HG02840 (cell line): Measurements from ENCODE around the gene GRM8.
A peak's percentile ranks its signal among the peaks of the same experiment; 100 is the strongest.

Experiments used
- ATAC-seq: cut with Tn5 transposase; IDR thresholded peaks from one replicate; pipeline ENCODE4 v1.9.1; 2021; ENCODE audit warnings: mild to moderate bottlenecking, moderate library complexity, moderate number of reproducible peaks; ENCODE audit not compliant: unreplicated experiment, low FRiP score

GRM8 gene

DNA sequence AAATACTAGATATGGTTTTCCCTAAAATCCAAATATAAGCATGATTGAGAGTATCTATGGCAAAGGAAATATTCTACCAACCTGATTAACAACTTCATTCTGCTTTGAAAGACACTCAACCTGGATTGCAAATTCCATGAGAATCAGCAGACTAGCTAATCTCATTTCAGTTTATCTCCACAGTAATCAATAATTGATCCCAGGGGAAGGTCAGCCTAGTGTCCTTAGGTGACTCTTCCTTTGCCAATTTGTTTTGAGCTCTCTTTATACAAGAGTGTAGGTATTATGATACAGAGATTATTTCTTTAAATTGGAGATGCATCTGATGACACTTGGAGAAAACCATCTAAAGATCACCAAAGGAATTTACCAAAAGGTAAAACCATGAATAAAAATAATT, 100.3 kb downstream of the GRM8 start:
- ATAC-seq: no peak

- ATAC-seq: no peak
Measured at GRCh38 chr7:127151379-127151778, 101.4 kb downstream of the GRM8 start.

- no peak for ATAC-seq
Measured at GRCh38 chr7:127150543-127150942, 102.2 kb downstream of the GRM8 start.

- ATAC-seq: no peak
Measured at GRCh38 chr7:127146746-127147536, 105.8 kb downstream of the GRM8 start.

DNA sequence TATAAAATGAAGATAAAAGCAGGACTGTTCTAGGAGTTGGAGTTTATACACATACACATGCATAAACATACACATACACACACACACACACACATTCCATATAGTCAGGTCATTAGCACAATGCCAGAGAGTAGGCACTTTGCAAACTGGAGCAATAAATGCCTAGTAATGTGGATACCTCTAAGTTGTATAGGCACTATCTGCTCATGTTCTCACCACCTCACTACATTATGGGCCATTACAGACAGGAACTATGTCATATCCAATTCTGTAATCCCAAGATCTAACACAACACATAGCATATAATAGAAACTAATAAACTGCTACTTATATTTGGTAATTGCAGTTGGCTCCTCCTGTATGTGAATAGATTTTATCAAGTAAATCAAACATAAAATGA, 115.6 kb downstream of the GRM8 start:
- ATAC-seq: no peak

DNA sequence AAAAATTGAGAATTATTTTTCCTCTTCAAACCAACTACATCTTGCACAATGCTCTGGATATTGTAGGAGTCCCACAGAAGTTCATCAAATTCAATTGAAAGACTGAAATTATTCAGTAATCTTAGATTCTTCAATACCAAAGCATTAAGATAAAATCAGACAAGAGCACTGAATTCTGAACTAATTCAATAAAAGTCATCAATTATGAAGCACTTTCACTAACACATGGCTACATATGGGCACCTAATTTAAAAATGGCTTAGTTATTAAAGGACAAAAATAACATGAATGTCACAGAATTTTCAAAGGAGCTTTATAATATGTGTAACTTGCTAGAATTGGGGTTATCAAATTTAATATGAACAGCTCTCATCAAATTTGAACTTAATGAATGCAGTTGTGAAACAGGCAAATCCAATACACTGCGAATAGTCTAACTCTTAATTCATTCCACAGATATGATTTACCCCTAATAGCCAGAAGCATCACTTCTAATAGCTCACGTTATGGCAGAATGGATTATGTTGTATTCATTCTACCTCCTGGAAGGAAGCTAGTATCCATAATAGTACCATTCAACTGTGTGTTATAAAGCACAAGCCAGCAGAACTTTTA, 116.8 kb downstream of the GRM8 start:
- no peak for ATAC-seq

- ATAC-seq: no peak
Measured at GRCh38 chr7:127123220-127123619, 129.5 kb downstream of the GRM8 start.

GRCh38 chr7:127119517-127119916, 133.2 kb downstream of the GRM8 start:
- ATAC-seq: no peak

DNA sequence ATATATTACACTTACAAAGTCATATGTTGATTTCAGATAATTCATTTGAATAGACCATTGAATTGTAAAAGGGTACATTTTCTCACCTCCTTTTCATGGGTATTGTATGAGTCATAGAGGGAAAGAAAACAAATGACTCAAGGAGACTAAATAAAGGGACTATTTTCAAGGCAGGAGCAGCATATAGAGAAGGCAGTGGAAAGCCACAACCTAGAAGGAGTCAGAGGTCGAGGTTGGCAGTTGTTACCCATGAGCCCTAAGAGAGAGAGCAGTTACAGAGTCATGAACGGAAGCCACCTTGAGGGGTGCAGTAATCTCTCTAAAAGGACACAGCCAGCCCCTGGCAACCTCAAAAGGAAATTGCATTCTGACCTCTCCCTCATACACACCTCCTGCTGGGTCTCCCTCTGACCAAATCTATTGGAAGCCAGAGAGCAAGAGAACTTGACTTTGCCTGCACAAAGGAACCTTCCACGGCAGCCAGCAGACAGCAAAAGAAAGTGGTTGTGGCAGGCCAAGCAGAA, 137.9 kb downstream of the GRM8 start:
- ATAC-seq: no peak

DNA sequence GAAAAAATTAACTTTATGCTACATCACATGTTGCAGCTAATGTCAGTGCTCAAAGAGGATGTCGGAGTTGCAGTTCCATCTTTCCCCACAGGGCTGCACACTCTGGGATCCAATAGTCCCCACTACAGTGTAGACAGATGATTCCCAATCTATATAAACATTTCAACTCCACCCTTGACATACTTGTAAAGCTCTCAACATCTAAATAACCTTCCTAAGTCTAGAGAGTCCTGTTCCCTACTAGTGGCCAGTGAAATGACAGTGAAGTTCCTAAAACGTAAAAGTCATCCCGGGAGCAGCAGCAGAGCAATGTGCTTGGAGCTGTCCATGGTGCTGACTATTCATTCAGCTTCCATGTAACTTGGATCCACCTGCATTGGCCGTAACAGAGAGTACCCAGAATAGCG, 145.1 kb downstream of the GRM8 start:
- ATAC-seq: peak; percentile 62

DNA sequence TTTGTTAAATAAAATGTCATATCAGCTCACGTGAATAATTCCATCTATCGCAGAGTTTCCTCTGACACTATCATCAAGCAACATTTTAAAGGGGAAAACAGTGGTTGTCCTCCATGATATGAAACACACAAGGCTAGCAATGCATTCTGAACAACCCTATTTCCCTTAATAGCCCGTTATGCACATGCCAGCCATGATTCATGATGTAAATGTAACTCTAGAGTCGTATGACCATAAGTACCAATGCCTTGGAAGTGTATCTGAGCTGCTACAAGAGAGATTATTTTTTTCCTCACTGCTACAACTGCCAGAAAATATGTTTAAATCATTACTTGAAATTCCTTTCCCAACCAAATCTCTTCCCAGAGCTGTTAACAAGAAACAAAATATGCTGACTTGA, 159.4 kb downstream of the GRM8 start:
- ATAC-seq: no peak

GRCh38 chr7:127091620-127092019, 161.1 kb downstream of the GRM8 start:
- no peak for ATAC-seq

GRCh38 chr7:127089146-127089545, 163.6 kb downstream of the GRM8 start:
- ATAC-seq: no peak

DNA sequence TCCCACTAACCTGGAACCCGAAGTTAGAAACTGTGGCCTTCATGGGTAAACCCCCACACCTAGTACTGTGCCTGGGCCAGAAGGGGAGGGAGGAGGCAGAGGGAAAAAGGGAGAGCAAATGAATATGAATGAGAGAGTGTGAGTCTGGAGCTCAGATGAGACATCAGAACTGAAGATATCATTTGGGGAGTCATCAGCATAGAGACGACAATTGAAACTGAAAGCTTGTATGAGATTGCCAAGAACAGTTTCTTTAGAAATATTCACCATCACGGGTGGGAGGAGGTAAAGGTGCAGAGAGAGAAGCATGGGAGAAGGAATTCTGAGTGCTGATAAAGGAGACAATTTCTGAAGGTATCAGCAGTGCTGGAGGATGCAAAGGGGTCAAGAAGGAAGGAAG, 171.2 kb downstream of the GRM8 start:
- ATAC-seq: no peak

DNA sequence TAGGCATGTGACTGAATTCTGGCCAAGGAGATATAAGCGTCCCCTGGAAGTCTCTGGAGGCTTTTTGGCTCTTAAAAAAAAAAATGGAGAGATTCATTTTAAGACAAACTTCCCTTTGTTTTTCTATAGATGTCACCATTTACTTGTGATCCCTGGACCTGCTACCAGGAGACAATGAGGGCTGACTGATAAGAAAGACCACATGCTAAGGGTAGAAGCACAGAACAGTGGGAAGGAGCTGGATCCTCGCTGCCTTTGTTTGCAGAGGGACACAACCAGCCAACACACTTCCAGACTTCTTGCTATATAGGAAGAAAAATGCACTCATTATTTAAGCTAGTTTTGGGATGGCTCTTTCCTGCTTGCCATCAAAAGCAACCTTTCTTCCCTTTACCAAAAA, 172.2 kb downstream of the GRM8 start:
- ATAC-seq: no peak

DNA sequence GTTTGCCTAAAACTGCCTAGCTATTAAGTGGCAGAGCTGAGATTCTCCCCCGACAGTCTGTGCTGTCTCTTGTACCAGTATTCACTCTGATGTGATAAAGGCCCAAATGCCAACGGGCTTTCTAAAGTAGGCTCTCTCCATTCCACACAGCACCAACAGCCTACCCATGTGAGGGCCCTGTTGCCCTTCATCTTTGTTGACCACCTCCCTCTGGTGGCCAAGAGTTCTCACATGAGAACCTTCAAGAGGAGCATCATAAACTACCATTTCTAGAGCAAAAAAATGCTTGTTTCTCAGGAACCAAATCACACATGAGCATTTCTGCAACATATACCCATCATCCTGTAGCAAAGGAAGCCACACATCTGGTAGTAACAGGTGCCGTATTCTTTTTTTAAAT, 185.8 kb downstream of the GRM8 start:
- ATAC-seq: no peak

DNA sequence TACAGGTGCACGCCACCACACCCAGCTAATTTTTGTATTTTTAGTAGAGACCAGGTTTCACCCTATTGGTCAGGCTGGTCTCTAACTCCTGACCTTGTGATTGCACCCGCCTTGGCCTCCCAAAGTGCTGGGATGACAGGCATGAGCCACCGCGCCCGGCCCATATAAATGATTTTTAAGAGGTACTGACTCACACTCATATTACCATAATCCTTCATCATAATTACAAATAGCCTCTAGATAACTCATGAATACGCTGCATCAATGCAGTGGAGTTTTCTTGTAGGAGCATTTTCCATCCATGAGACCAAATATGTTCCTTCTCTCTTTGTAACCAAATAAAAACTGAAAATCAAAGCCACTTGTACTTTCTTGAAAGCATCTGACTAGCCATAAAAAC, 193.3 kb downstream of the GRM8 start:
- ATAC-seq: no peak

GRCh38 chr7:127057918-127058317, 194.8 kb downstream of the GRM8 start:
- no peak for ATAC-seq

DNA sequence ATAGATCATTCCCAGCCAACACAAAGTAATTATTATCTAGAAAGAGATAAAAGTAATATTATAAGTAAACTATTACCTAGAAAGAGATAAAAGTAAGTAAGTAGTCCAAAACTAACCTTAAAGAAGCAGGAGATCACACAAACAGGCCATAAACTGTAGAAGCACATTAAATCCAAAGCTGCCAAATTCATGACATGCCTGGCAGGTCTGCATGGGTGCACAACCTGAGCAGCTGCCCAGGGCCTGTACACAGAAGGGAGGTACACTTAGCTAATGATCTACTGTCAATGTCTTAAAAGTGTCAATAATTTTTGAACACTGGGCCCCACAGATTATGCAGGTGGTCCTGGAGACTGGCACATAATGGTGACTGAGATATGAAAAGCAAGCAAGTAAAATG, 196.5 kb downstream of the GRM8 start:
- no peak for ATAC-seq

DNA sequence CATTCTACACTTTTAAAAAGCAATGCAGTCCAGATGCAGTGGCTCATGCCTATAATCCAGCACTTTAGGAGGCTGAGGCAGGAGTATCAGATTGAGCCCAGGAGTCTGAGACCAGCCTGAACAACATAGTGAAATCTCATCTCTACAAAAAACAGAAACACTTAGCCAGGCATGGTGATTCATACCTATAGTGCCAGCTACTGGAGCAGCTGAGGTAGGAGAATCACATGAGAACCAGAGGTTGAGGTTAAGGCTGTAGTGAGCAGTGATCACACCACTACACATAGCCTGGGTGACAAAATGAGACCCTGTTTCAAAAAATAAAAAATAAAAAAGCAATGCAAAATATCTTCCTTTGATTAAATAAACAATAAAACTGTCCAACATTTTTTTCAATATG, 205.2 kb downstream of the GRM8 start:
- no peak for ATAC-seq

DNA sequence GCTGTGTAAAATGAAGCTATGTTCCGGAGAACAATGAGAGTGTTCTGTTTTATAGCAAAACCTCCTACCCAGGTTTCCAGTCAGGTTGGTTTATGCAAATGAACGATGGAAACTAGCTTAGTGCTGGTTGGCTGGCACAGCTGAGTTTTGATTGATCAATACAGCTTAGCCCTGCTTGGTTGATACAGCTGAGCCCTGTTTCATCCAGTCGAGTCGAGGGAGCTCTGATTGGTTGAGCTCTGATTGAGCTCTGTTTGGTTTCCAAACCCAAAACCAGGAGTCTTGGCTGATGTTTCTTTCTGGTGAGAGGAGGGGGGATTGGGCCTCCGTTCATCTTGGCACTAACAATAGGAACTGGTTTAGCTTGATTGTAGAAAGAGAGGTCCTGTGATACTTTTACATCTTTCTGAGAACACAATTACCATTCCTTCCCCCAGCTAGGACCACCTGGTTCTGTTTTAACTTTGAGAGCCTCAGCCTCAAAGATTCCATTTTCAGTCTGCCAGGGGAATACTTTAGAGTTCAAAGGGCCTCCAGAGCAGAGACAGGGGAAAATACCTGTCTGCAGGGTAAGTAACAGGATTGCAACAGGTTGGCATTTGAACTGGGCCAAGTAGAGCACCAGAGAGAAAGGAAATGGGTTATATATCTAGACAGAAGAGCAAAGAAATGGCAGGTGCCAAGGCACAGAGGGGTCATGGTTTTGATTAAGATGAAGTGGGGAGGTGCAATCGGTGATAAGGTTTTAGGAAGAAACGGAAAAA, 210.9 kb downstream of the GRM8 start:
- no peak for ATAC-seq
